ENCODE measurements around the gene INPP5F. TPM values are rescaled to one million over a fixed set of nuclear protein-coding genes. Genes with fewer than 3 reads are reported as not detected.

INPP5F gene
- polyA plus RNA-seq, 1 donor (not counting 4 experiments of a cell fraction or from before 2014, with no cell fraction given), result 21.1 TPM

GRCh38 chr10:119796039-119796438 is 70.2 kb downstream of the INPP5F start:
- Histone ChIP-seq H3K36me3 (ENCODE audit: control insufficient read depth in 2 of 2, extremely low read depth in 1 of 2, insufficient read depth in 2 of 2, low read length in 2 of 2) (peaks cover 0 to 5% of the 10 kb centered on the region in 2 experiments), H3K9me1 (ENCODE audit: control insufficient read depth, extremely low read depth, insufficient read depth, low read length) (no peaks in the 10 kb centered on the region), H3K9me3 (ENCODE audit: control insufficient read depth, low read depth, low read length) (no peaks in the 10 kb centered on the region), H3K4me2 (ENCODE audit: control insufficient read depth, extremely low read depth, insufficient read depth, low read depth, low read length) (no peak overlapping the region), H3K27ac (ENCODE audit: control insufficient read depth, insufficient read depth, low read length) (no peak overlapping the region), H4K20me1 (ENCODE audit: control insufficient read depth, extremely low read depth, insufficient read depth, low read length) (no peaks in the 10 kb centered on the region), H3K79me2 (ENCODE audit: control insufficient read depth, insufficient read depth, low read length) (no peaks in the 10 kb centered on the region), H3K4me3 (ENCODE audit: control insufficient read depth in 2 of 3, extremely low read depth in 1 of 3, insufficient read depth in 2 of 3, low read depth in 1 of 3, low read length in 3 of 3) (no peak overlapping the region), H3K27me3 (ENCODE audit: control insufficient read depth, extremely low read depth, insufficient read depth, low read length) (no peaks in the 10 kb centered on the region), H3K4me1 (ENCODE audit: control insufficient read depth, extremely low read depth, insufficient read depth, low read length) (no peaks in the 10 kb centered on the region), H2AFZ (ENCODE audit: control insufficient read depth, low read length) (no peak overlapping the region), H3K9ac (ENCODE audit: control insufficient read depth, extremely low read depth, insufficient read depth, low read length) (no peak overlapping the region)
- FAIRE-seq, result no peak
- DNase-seq (ENCODE audit: low read depth, low spot score), result no peak
- dilution Hi-C loops (cut with MboI; ENCODE audit: extremely low pct_ligation_motif_present, low sequenced_read_pairs), result no loop called here
- TF ChIP-seq EZH2 (IDR thresholded peaks at IDR 0.05; ENCODE audit: low read length), result no peak

GRCh38 chr10:119801176-119801575 is 75.3 kb downstream of the INPP5F start:
- H2AFZ ChIP-seq (ENCODE audit: control insufficient read depth, low read length), result no peak overlapping the region
- H3K79me2 ChIP-seq (ENCODE audit: control insufficient read depth, insufficient read depth, low read length), result no peaks in the 10 kb centered on the region
- TF ChIP-seq EZH2 (IDR thresholded peaks at IDR 0.05; ENCODE audit: low read length) (no peak), CTCF (optimal IDR thresholded peaks at IDR 0.05 in 1 of 3, IDR thresholded peaks at IDR 0.05 in 1 of 3, conservative IDR thresholded peaks at IDR 0.05 in 1 of 3; ENCODE audit: extremely low read depth in 1 of 3, insufficient read depth in 2 of 3, low read length in 3 of 3) (no peak)
- H3K9me1 ChIP-seq (ENCODE audit: control insufficient read depth, extremely low read depth, insufficient read depth, low read length), result no peaks in the 10 kb centered on the region
- H3K27me3 ChIP-seq (ENCODE audit: control insufficient read depth, extremely low read depth, insufficient read depth, low read length), result no peaks in the 10 kb centered on the region
- H3K9ac ChIP-seq (ENCODE audit: control insufficient read depth, extremely low read depth, insufficient read depth, low read length), result no peak overlapping the region
- peaks cover 0 to 9% of the 10 kb centered on the region in 2 experiments for H3K36me3 ChIP-seq (ENCODE audit: control insufficient read depth in 2 of 2, extremely low read depth in 1 of 2, insufficient read depth in 2 of 2, low read length in 2 of 2)
- H3K27ac ChIP-seq (ENCODE audit: control insufficient read depth, insufficient read depth, low read length), result no peak overlapping the region
- dilution Hi-C loops (cut with MboI; ENCODE audit: extremely low pct_ligation_motif_present, low sequenced_read_pairs), result no loop called here
- no peaks in the 10 kb centered on the region for H3K4me1 ChIP-seq (ENCODE audit: control insufficient read depth, extremely low read depth, insufficient read depth, low read length)
- no peak overlapping the region for H3K4me2 ChIP-seq (ENCODE audit: control insufficient read depth, extremely low read depth, insufficient read depth, low read depth, low read length)
- FAIRE-seq (no peak), DNase-seq (ENCODE audit: low read depth, low spot score) (no peak)
- H3K9me3 ChIP-seq (ENCODE audit: control insufficient read depth, low read depth, low read length), result no peaks in the 10 kb centered on the region
- no peak overlapping the region for H3K4me3 ChIP-seq (ENCODE audit: control insufficient read depth in 2 of 3, extremely low read depth in 1 of 3, insufficient read depth in 2 of 3, low read depth in 1 of 3, low read length in 3 of 3)
- H4K20me1 ChIP-seq (ENCODE audit: control insufficient read depth, extremely low read depth, insufficient read depth, low read length), result no peaks in the 10 kb centered on the region

GRCh38 chr10:119801998-119802538 is 76.2 kb downstream of the INPP5F start:
- H2AFZ ChIP-seq (ENCODE audit: control insufficient read depth, low read length), result no peak overlapping the region
- H3K9me1 ChIP-seq (ENCODE audit: control insufficient read depth, extremely low read depth, insufficient read depth, low read length), result no peaks in the 10 kb centered on the region
- no peaks in the 10 kb centered on the region for H3K27me3 ChIP-seq (ENCODE audit: control insufficient read depth, extremely low read depth, insufficient read depth, low read length)
- DNase-seq (ENCODE audit: low read depth, low spot score), result no peak
- H3K9ac ChIP-seq (ENCODE audit: control insufficient read depth, extremely low read depth, insufficient read depth, low read length), result no peak overlapping the region
- no peaks in the 10 kb centered on the region for H3K4me1 ChIP-seq (ENCODE audit: control insufficient read depth, extremely low read depth, insufficient read depth, low read length)
- no peak for FAIRE-seq
- H3K9me3 ChIP-seq (ENCODE audit: control insufficient read depth, low read depth, low read length), result no peaks in the 10 kb centered on the region
- no peak overlapping the region for H3K27ac ChIP-seq (ENCODE audit: control insufficient read depth, insufficient read depth, low read length)
- peaks cover 0 to 5% of the 10 kb centered on the region in 2 experiments for H3K36me3 ChIP-seq (ENCODE audit: control insufficient read depth in 2 of 2, extremely low read depth in 1 of 2, insufficient read depth in 2 of 2, low read length in 2 of 2)
- H3K4me3 ChIP-seq (ENCODE audit: control insufficient read depth in 2 of 3, extremely low read depth in 1 of 3, insufficient read depth in 2 of 3, low read depth in 1 of 3, low read length in 3 of 3), result no peak overlapping the region
- no peaks in the 10 kb centered on the region for H4K20me1 ChIP-seq (ENCODE audit: control insufficient read depth, extremely low read depth, insufficient read depth, low read length)
- dilution Hi-C loops (cut with MboI; ENCODE audit: extremely low pct_ligation_motif_present, low sequenced_read_pairs), result no loop called here
- H3K79me2 ChIP-seq (ENCODE audit: control insufficient read depth, insufficient read depth, low read length), result no peaks in the 10 kb centered on the region
- no peak overlapping the region for H3K4me2 ChIP-seq (ENCODE audit: control insufficient read depth, extremely low read depth, insufficient read depth, low read depth, low read length)
- TF ChIP-seq CTCF (optimal IDR thresholded peaks at IDR 0.05 in 1 of 3, IDR thresholded peaks at IDR 0.05 in 1 of 3, conservative IDR thresholded peaks at IDR 0.05 in 1 of 3; ENCODE audit: extremely low read depth in 1 of 3, insufficient read depth in 2 of 3, low read length in 3 of 3) (no peak), EZH2 (IDR thresholded peaks at IDR 0.05; ENCODE audit: low read length) (no peak)
